GM19240 (cell line): ENCODE results near the gene TNFRSF13B.
"Not testable (repeated sequence)": the region's sequence is repeated elsewhere in the genome, so short reads cannot be mapped to it uniquely, and the experiment has no call there.

ENCODE experiments used
- DNase-seq: peaks from one replicate; pipeline ENCODE4 v3.0.0; 2011; ENCODE audit warnings: low spot score; ENCODE audit not compliant: insufficient read length

The TNFRSF13B gene

GRCh38 chr17:17004997-17005614 lies 33.2 kb upstream of the TNFRSF13B start:
- DNase-seq, result not testable (repeated sequence)

- no peak for DNase-seq
These were observed 32.5 kb upstream of the TNFRSF13B start for GRCh38 chr17:17004251-17004996.

GRCh38 chr17:17002731-17003715 lies 31.1 kb upstream of the TNFRSF13B start:
- DNase-seq, result not testable (repeated sequence)

GRCh38 chr17:17001874-17002520 lies 30.1 kb upstream of the TNFRSF13B start:
- DNase-seq, result peak; percentile 91

- DNase-seq, result no peak
These were observed 29.3 kb upstream of the TNFRSF13B start for GRCh38 chr17:17001076-17001777.

- no peak for DNase-seq
These were observed 28.2 kb upstream of the TNFRSF13B start for GRCh38 chr17:16999931-17000625.

- DNase-seq, result no peak
These were observed 25.9 kb upstream of the TNFRSF13B start for GRCh38 chr17:16997514-16998429.

GRCh38 chr17:16996726-16997125 lies 24.8 kb upstream of the TNFRSF13B start:
- not testable (repeated sequence) for DNase-seq

GRCh38 chr17:16995930-16996329 lies 24.0 kb upstream of the TNFRSF13B start:
- no peak for DNase-seq

- no peak for DNase-seq
These were observed 22.7 kb upstream of the TNFRSF13B start for GRCh38 chr17:16994631-16995030.

- peak; percentile 51 for DNase-seq
These were observed 19.6 kb upstream of the TNFRSF13B start for GRCh38 chr17:16991349-16992009.

GRCh38 chr17:16989953-16990860 lies 18.3 kb upstream of the TNFRSF13B start:
- DNase-seq, result no peak

GRCh38 chr17:16989230-16989952 lies 17.5 kb upstream of the TNFRSF13B start:
- peak; percentile 32 for DNase-seq

GRCh38 chr17:16988749-16989229 lies 16.9 kb upstream of the TNFRSF13B start:
- no peak for DNase-seq

- peak; percentile 85 for DNase-seq
These were observed 16.1 kb upstream of the TNFRSF13B start for GRCh38 chr17:16987830-16988601.
